ENCODE data around the gene LYL1. TPM values are rescaled to one million over a fixed set of nuclear protein-coding genes. Genes with fewer than 3 reads are reported as not detected.

Gene LYL1
- total RNA-seq, 1 donor from 2014 or later: 25.4 TPM

DNA sequence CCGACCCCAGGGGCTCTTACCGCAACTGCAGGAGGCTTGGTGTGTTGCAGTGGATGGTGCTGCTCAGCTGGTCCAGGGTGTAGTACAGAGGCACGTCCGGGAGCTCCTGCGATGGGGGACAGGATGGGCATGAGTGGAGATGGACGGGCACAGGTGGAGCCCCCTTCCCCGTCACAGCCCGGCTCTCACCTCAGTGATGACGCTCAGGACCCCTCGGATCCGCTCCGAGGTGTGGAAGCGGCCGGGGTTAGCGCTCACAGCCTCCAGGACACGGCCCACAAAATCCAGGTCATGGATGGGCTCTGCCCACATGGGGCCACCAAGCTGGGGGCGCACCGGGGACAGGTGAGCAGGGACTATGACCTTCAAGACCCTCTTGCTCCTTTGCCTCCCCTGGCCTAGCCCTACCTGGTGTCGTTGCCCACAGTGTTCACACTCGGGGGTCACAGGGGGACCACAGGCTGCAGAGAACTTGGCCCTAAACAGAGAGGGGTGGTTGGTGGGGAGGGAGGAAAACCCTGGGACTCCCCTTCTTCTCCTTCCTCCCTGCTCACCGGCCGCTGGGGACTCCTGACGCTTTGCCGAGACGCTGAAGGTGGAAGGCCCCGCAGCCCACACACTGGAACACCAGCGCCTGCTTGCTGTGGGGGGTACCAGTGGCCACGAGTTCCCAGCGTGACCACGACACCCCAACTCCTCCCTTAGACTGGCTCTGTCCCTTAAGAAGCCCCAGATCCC is 6.9 kb upstream of the LYL1 start:
- DNase-seq (ENCODE audit: low read depth in 2 of 2): no peak

DNA sequence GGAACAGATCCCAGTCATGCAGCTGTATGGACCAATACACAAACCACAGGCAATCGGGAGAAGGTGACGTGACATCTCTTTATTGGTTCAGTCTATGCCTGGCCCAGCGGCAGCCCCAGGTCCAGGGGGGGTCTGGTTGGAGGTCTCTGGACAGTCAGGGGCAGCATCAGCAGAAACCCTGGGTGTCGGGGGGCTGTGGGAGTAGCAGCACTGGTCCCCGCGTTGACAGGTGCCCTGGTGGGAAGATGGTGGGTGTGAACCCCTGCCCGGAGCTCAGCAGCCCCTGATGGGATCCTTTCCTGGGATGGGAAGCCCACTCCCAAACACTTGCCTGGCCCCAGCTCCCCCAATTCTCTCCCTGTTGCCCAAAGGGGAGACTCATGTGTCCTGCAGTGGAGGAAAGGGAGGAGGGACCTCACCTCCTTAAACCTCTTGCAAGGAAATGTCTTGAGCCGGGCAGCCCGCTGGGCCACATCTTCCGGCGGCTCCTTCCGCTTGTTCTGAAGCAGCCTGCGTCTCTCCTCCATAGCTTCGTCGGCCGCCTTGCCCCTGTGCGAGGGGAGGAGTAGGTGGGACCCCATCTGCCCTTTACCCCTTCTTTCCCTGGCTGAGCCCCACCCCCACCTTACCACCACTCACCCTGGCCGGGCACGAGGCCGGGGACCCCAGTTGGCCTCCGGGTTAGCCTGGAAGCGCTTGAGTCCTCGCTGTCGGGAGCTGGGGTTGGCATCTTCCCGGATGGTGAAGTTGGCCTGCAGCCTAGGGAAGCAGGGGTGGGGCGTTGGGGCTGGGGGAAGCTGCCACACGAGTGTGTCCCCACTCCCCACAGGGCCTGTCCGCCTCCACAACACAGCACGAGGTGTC is 2.4 kb upstream of the LYL1 start:
- no peak for DNase-seq (ENCODE audit: low read depth in 2 of 2)

DNA sequence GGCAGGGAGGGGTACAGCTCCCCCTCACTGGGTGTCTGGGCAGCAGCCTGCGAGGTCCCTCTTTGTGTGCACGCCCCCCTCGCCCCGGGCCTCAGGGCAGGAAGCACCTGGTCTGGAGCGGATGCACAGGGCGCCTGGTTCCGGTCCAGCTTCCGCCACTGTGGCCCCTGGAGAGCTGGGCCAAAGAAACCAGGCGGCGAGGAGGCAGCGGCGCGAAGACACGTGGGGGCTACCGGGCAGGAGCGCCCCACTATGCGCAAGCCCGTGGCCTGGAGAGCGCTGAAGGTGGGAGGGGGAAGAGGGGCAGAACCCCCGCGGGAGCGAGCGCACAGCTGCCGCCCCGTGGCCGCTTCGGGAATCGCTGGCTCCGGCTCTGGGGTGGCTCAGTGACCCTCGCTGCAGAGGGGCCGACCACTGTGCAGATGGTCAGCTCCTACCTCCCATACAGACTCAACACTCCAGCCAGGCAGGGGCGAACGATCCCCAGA is 1.7 kb upstream of the LYL1 start:
- DNase-seq (ENCODE audit: low read depth in 2 of 2): peak; percentile 78 to 94

DNA sequence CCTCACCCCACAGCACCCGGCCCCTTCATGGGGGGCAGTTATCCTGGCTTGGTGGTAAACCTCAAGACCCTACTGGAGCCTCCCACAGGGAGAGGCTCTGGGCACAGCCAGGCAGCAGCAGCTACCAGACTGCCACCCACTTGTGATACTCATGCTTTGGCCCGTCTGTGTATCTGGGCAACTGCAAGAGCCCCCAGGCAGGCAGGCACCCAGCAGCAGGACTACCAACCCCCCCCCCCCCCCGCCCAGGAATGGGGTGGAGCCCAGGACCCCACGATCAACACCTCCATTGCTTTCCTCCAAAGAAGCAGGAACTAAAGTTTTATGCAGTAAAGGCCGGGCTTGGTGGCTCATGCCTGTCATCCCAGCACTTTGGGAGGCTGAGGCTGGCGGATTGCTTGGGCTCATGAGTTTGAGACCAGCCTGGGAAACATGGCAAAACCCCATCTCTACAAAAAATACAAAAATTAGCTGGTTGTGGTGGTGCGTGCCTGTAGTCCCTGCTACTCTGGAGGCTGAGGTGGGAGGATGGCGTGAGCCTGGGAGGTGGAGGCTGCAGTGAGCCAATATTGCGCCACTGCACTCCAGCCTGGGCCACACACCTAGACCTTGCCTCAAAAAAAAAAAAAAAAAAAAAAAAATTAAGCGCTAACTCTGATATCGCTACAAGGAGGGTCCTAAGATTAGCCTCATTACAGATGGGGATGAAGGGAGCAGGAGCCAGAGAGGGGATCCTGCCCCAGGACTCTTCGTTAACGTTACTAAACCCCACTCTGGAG is 1.1 kb upstream of the LYL1 start:
- no peak for DNase-seq (ENCODE audit: low read depth in 2 of 2)

DNA sequence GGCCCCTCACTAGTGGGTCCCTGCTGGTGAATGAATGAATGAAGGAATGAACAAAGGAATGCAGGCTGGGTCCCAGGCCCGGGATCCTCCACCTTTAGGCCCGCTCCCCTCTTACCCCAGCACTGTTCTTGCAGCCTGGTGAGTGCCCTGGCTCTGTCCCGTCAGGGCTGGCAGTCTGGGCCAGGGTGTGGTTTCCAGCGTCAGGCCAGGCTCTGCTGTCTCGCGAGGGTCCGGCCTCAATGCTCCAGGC is 317 bp downstream of the LYL1 start:
- DNase-seq (ENCODE audit: low read depth in 2 of 2): no peak

DNA sequence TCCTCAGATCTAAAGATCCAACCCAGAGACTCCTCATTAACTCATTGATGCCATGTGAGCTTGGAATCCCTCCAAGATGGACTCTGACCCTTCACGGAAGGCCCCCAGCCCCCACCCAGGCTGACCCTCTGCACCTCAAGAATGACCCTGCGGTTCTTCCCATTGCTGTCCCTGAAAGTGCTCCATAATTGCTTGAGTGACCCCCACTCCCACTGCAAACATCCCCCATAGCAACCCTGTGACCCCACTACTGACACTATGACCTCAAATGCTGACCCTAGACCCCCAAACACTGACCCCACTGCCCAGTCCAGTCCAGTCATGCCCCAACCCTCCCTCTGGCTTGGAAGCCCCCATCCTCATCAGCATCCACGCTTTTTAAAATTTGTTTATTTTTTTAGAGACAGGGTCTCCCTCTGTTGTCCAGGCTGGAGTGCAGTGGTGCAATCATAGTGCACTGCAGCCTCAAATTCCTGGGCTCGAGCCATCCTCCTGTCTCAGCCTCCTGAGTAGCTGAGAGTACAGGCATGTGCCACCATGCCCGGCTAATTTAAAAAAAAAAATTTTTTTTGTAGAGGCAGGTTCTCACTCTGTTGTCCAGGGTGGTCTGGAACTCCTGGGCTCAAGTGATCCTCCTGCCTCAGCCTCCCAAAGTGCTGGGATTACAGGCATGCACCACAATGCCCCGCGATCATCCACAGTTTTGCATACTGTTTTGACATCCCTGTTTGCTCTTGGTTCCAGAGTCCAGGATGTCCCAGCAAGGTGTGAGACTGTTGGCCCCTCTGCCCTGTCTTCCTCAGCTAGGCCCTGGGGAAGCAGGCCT is 855 bp downstream of the LYL1 start:
- no peak for DNase-seq (ENCODE audit: low read depth in 2 of 2)

DNA sequence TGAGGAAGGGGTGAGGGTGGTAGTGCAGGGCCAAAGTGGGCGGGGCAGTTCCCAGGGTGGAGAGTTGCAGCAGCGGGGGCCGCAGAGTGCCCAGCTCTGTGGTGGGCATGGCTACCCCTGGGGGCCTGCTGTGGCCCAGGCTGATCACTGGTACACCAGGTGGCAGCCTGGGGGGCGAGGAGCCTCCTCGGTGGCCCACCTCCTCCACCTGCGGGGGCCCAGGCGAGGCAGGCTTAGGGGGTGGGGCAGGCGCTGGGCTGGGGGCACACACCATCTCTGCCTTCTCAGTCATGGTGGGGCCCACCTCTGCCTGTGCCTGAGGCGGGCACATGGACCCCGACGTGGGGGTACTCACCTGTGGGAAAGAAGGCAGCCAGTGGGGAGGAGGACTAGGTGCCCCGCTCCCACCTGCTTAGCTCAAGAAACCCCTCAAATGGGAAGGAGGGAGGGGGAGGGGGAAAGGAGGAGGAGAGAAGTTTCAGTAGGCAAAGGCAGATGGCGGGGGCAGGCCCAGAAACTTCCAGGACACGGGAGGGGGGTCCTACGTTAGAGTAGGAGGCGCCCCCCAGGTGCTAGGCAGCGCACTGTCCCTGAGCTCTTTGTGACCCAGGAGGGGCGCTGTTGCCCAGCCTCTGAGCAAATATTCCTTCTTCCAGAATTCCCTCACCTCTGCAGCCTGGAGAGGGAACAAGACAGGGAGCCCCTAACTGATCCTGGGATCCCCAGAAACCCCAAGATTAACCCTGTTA is 1.6 kb downstream of the LYL1 start:
- peak in 1 of 2 donors; percentile 77 for DNase-seq (ENCODE audit: low read depth in 2 of 2)

DNA sequence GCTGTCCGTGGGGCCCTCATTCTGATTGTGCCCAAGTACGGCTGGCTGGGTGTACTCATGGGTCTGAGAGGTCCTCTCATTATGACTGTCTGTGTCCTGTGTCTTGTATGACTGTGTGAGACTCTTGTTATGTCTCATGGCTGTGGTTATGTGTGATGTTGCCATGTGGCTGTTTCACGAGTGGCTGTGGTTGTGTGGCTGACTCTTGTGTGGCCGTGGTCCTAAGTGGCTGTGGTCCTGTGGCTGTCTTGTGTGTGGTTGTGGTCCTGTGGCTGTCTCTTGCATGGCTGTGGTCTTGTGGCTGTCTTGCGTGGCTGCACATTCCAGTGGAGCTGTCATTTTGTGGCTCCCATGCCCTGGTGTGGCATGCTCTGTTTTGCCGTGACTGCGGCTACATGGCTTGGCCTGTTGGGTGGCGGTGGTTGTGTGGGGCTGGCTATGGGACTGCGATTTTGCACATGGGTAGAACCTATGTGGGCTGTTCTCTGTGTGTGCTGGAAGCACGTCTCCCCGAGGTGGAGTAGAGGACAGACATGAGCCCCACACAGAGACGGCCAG is 2.5 kb downstream of the LYL1 start:
- DNase-seq (ENCODE audit: low read depth in 2 of 2): peak in 1 of 2 donors; percentile 34

DNA sequence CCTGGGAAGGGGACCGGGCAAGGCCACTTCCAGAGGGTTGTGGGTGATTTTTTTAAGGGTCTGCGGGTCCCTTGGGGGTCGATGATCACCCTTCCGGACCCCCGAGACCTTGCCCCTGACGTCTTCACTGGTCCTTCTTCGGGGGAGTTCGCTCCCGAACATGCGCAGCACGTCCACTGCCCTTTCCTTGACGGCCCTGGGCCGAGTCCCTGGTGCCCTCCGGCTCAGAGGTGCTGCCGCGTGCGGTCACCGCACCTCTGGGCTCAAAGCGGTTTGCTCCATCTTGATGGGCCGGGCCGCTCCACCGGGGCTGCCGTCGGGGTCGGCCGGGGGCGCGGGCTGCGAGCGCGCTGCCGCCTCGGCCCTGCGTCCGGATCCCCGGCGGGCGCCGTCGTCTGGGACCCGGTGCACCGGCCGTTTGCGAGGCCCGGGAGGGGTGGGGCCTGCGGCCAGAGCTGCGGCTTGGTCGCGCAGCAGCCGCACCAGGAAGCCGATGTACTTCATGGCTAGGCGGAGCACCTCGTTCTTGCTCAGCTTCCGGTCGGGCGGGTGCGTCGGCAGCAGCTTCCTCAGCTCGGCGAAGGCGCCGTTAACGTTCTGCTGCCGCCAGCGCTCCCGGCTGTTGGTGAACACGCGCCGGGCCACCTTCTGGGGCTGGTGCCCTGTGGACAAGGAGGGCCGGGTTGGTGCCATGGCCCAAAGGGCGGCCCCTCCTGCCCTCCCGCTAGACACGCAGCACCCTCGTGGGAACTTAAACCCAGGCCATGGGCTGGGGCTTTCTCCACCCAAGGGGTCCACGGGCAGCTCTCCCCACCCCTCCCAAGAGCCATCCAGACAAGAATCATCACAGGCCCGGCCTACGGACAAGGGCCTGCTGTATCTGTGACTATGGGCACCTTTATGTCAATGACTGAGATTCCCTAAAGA is 3.3 kb downstream of the LYL1 start:
- peak in 1 of 2 donors; percentile 85 for DNase-seq (ENCODE audit: low read depth in 2 of 2)

DNA sequence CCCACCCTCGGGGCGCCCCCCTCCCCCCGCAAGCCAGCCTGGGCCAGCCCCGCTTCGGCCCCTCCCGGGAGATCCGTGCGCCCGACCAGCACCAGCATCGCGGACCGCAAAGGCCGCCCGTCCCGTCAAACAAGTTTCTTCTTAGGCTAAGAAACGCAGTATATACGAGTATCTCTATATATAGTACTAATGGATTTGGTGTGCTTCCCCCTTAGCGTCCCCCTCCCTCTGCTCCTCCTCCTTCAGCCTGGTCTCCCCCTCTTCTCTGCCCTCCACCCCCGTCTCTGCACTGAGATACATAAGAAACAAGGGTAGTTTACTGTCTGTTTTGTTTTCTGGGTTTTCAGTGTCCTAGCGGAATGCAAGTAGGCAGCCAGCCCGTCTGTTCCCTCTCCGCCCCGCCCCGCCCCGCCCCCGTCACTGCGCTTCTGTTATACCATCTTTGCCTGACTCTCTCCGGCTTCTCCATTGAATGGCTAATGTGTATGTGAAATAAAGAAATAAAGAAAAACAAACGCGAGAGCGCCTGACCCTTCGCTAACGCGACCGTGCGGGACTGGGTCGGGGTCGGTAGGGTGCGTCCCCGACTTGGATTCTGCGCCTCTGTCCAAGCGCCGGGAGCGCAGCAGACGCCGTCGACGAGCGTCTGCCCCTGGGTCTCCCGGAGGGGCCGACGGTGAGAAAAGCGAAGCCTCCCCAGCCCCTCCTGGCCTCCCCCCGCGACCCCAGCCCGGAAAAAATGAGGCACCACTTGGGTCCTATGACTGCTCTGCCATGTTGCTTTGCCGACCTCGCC is 4.2 kb downstream of the LYL1 start:
- DNase-seq (ENCODE audit: low read depth in 2 of 2): peak in 1 of 2 donors; percentile 72

DNA sequence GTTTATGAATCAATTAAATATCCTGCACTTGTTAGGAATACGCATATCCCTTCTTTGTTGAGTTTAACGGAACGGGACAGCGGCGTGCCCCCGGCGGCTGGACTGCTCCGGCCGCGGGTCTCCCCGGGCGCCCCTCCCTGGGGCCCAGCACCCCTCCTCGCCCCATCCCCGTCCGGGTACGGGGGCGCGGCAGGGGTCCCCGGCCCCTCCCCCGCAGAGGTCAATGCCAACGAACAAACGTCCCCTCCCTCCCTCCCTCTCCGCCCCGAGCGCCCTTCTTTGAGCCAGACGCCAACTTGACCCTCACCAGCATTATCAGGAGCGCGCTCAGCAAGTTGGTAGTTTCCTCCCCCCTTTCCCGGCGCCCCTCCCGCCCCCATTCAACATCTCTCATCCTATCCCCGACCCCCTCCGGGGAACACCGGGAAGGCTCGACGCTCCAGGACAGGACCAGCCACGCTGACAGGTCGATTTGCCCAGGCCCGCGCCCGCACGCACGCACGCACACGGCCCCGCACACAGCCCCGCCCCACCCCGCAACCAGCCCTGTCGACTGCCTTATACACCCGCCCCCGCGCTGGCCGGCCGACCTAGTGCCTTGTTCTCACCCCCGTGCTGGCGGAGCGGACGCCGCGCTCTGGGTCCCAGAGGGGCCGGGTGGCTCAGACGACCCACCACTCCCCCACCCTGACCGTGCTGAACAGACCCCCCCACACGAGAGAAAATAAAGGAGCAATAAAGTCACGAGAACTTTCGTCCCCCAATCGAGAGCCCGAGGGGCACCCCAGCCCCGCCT is 5.0 kb downstream of the LYL1 start:
- peak in 1 of 2 donors; percentile 52 for DNase-seq (ENCODE audit: low read depth in 2 of 2)

DNA sequence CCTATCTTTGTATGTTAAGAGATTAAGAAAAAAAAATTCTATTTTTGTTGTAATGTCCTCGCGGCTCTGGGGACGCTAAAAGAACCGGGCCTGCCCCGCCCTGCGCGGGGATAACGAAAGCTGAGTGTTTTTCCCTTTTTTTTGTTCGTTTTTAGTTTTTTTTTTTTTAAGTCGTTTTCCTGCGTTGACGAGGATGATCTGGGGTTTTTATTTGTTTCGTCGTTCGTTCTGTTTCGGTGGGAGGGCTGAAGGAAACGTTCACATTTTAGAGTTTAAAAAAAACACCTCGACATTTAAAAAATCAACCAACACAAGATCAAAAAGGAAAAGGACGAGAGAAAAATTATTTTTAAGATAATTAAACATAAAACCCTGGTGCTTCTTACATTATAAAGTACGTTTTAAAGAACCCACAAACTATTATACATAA is 5.6 kb downstream of the LYL1 start:
- no peak for DNase-seq (ENCODE audit: low read depth in 2 of 2)

DNA sequence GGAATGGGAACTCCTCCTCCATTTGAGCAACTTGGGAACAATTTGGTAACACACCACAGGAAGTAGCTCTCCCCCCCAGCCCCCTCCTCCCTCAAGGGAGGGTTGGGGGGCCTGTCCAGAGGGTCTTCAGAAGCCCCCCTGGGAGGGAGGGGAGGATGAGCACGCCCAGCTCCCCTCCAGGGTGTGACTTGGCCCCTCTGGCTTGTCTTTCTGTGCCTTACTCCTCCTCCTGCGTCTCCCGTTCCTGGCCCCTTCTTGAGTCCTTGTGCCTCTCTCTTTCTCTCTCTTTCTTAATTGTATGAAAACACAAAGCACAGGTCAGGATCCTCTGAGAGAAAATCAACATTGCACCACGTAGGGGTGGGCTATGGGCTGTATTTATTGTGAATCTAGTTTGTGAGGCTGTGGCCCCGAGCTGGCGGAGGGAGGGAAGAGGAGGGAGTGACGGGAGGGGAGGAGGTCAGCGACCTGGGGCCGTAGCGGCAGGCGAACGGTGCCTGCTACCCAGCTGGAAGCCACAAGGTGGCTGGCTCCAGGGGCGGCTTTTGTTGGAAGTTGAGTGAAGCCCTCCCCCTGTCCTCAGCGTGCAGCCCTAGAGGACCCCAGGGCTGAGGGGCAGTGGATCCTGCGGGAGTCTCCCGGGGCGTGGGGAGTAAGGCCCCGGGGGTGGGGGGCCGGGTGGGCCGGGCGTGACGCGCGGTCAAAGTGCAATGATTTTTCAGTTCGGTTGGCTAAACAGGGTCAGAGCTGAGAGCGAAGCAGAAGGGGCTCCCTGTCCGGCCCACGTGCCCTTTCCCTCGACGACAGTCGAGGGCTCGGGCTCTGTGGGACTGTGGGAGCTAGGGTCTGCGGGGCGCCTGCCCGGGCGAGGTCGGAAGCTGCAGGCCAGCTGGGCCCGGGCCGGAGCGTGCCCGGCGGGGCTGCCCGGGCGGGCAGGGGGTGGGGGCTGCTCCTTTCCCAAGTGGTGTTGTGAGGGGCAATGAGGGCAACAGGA is 6.4 kb downstream of the LYL1 start:
- DNase-seq (ENCODE audit: low read depth in 2 of 2): peak in 1 of 2 donors; percentile 52

DNA sequence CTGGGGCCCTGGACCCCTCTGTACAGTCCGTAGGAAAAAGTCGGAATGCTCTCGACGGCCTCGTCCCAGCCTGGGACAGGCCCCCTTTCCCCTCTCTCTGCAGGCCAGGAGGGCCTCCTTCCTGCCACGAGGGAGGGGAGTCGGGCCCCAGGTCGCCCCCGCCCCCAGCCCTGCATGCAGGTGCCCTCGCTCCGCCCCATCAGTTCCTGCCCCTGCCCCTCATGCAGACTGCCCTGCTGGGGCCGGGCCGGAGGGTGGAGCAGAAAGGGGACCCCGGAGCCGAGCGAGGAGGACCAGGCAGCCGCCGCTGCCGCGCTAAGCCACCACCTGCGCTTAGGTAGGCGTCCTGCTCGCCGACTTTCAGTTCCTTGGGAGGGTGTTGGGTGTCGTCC is 7.3 kb downstream of the LYL1 start:
- DNase-seq (ENCODE audit: low read depth in 2 of 2): no peak

DNA sequence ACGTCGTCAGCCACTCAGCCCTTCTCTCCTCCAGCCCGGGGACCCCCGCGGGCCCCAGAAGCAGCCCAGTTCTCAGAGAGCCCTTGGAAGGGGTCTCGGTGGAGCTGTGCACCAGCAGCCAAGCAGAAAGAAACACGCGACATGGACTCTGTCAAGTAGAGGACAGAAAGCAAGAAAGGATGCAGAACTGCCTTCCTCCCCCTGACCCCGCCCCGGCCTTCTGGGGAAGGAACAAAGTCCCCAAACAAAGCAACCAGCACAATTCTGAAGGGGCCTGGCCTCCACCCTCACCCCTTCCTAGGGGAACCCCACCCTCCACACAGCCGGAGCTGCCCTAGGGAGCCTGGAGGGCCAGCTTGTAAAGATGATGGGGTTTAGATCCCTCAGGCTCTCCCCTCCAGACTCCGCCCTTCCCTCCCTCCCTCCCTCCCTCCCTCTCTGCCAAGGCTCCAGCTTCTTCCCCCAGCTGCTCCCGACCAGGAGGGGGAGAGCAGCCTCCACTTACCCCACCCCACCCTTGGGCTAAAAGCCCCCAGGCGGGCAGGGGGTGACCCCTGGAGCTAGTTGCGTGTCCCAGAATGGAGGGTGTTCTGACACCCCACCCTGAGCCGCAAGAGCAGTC is 7.8 kb downstream of the LYL1 start:
- no peak for DNase-seq (ENCODE audit: low read depth in 2 of 2)

DNA sequence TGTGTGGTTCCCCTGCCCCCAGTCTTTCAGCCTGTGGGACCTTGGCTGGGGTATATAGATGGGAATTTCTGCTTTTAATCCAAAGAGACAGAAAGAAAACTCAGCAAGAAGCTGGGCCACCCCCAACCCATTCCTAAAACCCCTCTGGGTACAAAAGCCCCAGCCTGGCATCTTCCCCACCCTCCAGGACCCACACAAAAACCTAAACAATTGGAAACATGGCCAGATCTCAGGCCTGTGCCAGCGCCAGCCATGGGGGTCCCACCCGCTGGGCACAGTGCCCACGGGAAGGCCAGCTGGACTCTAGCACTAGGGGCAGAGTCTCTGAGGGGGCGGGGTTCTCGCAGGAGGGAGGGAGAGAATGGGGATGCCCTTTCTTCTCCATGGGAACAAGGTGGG is 8.6 kb downstream of the LYL1 start:
- DNase-seq (ENCODE audit: low read depth in 2 of 2): no peak

Data from dermis microvascular lymphatic vessel endothelial cell (primary cell).